ENCODE data around the gene GAPT. TPM values are rescaled to one million over a fixed set of nuclear protein-coding genes. Genes with fewer than 3 reads are reported as not detected.

The GAPT gene
- total RNA-seq, 2 experiments from 2014 or later, result not detected

- Mint-ChIP-seq H3K9me3 (no peaks in the 10 kb centered on the region), H3K4me1 (ENCODE audit: low read depth) (peaks cover 10% of the 10 kb centered on the region), H3K4me3 (no peak overlapping the region), H3K27me3 (ENCODE audit: low read depth) (peaks cover 9% of the 10 kb centered on the region), H3K36me3 (ENCODE audit: low read depth) (peaks cover 3% of the 10 kb centered on the region), H3K27ac (no peak overlapping the region)
- intact Hi-C loops (cut with micrococcal nuclease), result loop anchor here (10.0 kb wide), 1 partner anchor 181 kb away; no protein-coding TSS in a partner anchor
- DNase-seq, result no peak
- CTCF ChIA-PET, result interaction anchor here (0.6 kb wide), 1 partner anchor 1542 kb away, joined by 3 read pairs; no protein-coding TSS in a partner anchor
Observed at GRCh38 chr5:58455480-58455879, 35.8 kb upstream of the GAPT start.

GRCh38 chr5:58456026-58456425 lies 35.2 kb upstream of the GAPT start:
- no peak for DNase-seq
- intact Hi-C loops (cut with micrococcal nuclease), result loop anchor here (10.0 kb wide), 1 partner anchor 181 kb away; no protein-coding TSS in a partner anchor
- CTCF ChIA-PET, result no interaction called here
- Mint-ChIP-seq H3K27me3 (ENCODE audit: low read depth) (peaks cover 9% of the 10 kb centered on the region), H3K4me1 (ENCODE audit: low read depth) (peaks cover 13% of the 10 kb centered on the region), H3K27ac (no peak overlapping the region), H3K9me3 (no peaks in the 10 kb centered on the region), H3K36me3 (ENCODE audit: low read depth) (peaks cover 3% of the 10 kb centered on the region), H3K4me3 (no peak overlapping the region)

- CTCF ChIA-PET, result no interaction called here
- intact Hi-C loops (cut with micrococcal nuclease), result loop anchor here (10.0 kb wide), 1 partner anchor 182 kb away; no protein-coding TSS in a partner anchor
Observed at GRCh38 chr5:58456486-58456885, 34.7 kb upstream of the GAPT start.

GRCh38 chr5:58457050-58457449 lies 34.2 kb upstream of the GAPT start:
- intact Hi-C loops (cut with micrococcal nuclease), result loop anchor here (10.0 kb wide), 1 partner anchor 182 kb away; no protein-coding TSS in a partner anchor
- CTCF ChIA-PET, result no interaction called here
- H3K27ac Mint-ChIP-seq, result no peak overlapping the region

More at GRCh38 chr5:58456486-58456885, 34.7 kb upstream of the GAPT start:
- DNase-seq, result no peak
- Mint-ChIP-seq H3K27me3 (ENCODE audit: low read depth) (peaks cover 9% of the 10 kb centered on the region), H3K27ac (no peak overlapping the region), H3K36me3 (ENCODE audit: low read depth) (peaks cover 3% of the 10 kb centered on the region), H3K9me3 (no peaks in the 10 kb centered on the region), H3K4me3 (no peak overlapping the region), H3K4me1 (ENCODE audit: low read depth) (peaks cover 15% of the 10 kb centered on the region)

GRCh38 chr5:58458141-58458742 lies 33.0 kb upstream of the GAPT start:
- intact Hi-C loops (cut with micrococcal nuclease), result loop anchor here (10.0 kb wide), 1 partner anchor 183 kb away; no protein-coding TSS in a partner anchor
- no peak for DNase-seq
- H3K36me3 Mint-ChIP-seq (ENCODE audit: low read depth), result peaks cover 3% of the 10 kb centered on the region
- peaks cover 9% of the 10 kb centered on the region for H3K27me3 Mint-ChIP-seq (ENCODE audit: low read depth)
- peak overlapping the region; percentile 6 for H3K4me3 Mint-ChIP-seq
- peaks cover 15% of the 10 kb centered on the region for H3K4me1 Mint-ChIP-seq (ENCODE audit: low read depth)
- no peaks in the 10 kb centered on the region for H3K9me3 Mint-ChIP-seq
- CTCF ChIA-PET, result interaction anchor here (0.7 to 6.1 kb wide), 3 partner anchors 20 to 1159 kb away, joined by 3 to 57 read pairs (median 52); no protein-coding TSS in a partner anchor
- H3K27ac Mint-ChIP-seq, result no peak overlapping the region

More at GRCh38 chr5:58457050-58457449, 34.2 kb upstream of the GAPT start:
- no peak for DNase-seq
- H3K9me3 Mint-ChIP-seq, result no peaks in the 10 kb centered on the region
- H3K36me3 Mint-ChIP-seq (ENCODE audit: low read depth), result peaks cover 3% of the 10 kb centered on the region
- H3K27me3 Mint-ChIP-seq (ENCODE audit: low read depth), result peaks cover 9% of the 10 kb centered on the region
- H3K4me1 Mint-ChIP-seq (ENCODE audit: low read depth), result peaks cover 15% of the 10 kb centered on the region
- H3K4me3 Mint-ChIP-seq, result no peak overlapping the region

GRCh38 chr5:58458743-58459145 lies 32.5 kb upstream of the GAPT start:
- H3K27me3 Mint-ChIP-seq (ENCODE audit: low read depth), result peaks cover 9% of the 10 kb centered on the region
- H3K36me3 Mint-ChIP-seq (ENCODE audit: low read depth), result peaks cover 3% of the 10 kb centered on the region
- H3K4me1 Mint-ChIP-seq (ENCODE audit: low read depth), result peaks cover 15% of the 10 kb centered on the region
- DNase-seq, result no peak
- intact Hi-C loops (cut with micrococcal nuclease), result loop anchor here (10.0 kb wide), 1 partner anchor 184 kb away; no protein-coding TSS in a partner anchor
- peak overlapping the region; percentile 78 for H3K4me3 Mint-ChIP-seq
- no peaks in the 10 kb centered on the region for H3K9me3 Mint-ChIP-seq
- H3K27ac Mint-ChIP-seq, result no peak overlapping the region
- CTCF ChIA-PET, result interaction anchor here (0.7 to 6.1 kb wide), 3 partner anchors 21 to 1160 kb away, joined by 3 to 57 read pairs (median 52); no protein-coding TSS in a partner anchor

GRCh38 chr5:58459146-58460001 lies 31.9 kb upstream of the GAPT start:
- DNase-seq, result peak; percentile 13
- Mint-ChIP-seq H3K27ac (no peak overlapping the region), H3K36me3 (ENCODE audit: low read depth) (peaks cover 3% of the 10 kb centered on the region), H3K9me3 (no peaks in the 10 kb centered on the region), H3K4me3 (peak overlapping the region; percentile 78), H3K27me3 (ENCODE audit: low read depth) (peaks cover 13% of the 10 kb centered on the region), H3K4me1 (ENCODE audit: low read depth) (peaks cover 15% of the 10 kb centered on the region)
- intact Hi-C loops (cut with micrococcal nuclease), result loop anchor here (1.0 to 10.0 kb wide), 16 partner anchors 185 to 1642 kb away; partner anchors contain the start of genes MAP3K1 and MIER3
- CTCF ChIA-PET, result interaction anchor here (0.6 to 6.1 kb wide), 6 partner anchors 21 to 1180 kb away, joined by 3 to 57 read pairs (median 4); no protein-coding TSS in a partner anchor

- no peaks in the 10 kb centered on the region for H3K9me3 Mint-ChIP-seq
- H3K36me3 Mint-ChIP-seq (ENCODE audit: low read depth), result no peaks in the 10 kb centered on the region
- H3K4me1 Mint-ChIP-seq (ENCODE audit: low read depth), result peaks cover 15% of the 10 kb centered on the region
- peak; percentile 85 for DNase-seq
- H3K27me3 Mint-ChIP-seq (ENCODE audit: low read depth), result peaks cover 13% of the 10 kb centered on the region
- CTCF ChIA-PET, result interaction anchor here (0.6 to 6.1 kb wide), 24 partner anchors 11 to 1181 kb away, joined by 3 to 57 read pairs (median 3); no protein-coding TSS in a partner anchor
- H3K27ac Mint-ChIP-seq, result peak within 1 kb of the TSS; percentile 81
- intact Hi-C loops (cut with micrococcal nuclease), result loop anchor here (1.0 to 10.0 kb wide), 15 partner anchors 255 to 1643 kb away; partner anchors contain the start of genes MAP3K1 and MIER3
- H3K4me3 Mint-ChIP-seq, result peak within 1 kb of the TSS; percentile 78
Observed at GRCh38 chr5:58460002-58460731, 31.1 kb upstream of the GAPT start, which contains the start of gene PLK2. PLK2 (minus strand) TSS chr5:58460086; CDS start chr5:58459959, 127 bp downstream.

GRCh38 chr5:58460732-58461286 lies 30.4 kb upstream of the GAPT start:
- no peaks in the 10 kb centered on the region for H3K9me3 Mint-ChIP-seq
- intact Hi-C loops (cut with micrococcal nuclease), result loop anchor here (1.0 to 10.0 kb wide), 15 partner anchors 256 to 1644 kb away; partner anchors contain the start of genes MAP3K1 and MIER3
- H3K4me1 Mint-ChIP-seq (ENCODE audit: low read depth), result peaks cover 15% of the 10 kb centered on the region
- peak; percentile 95 for DNase-seq
- peak overlapping the region; percentile 78 for H3K4me3 Mint-ChIP-seq
- CTCF ChIA-PET, result interaction anchor here (0.6 to 6.1 kb wide), 29 partner anchors 10 to 1167 kb away, joined by 3 to 57 read pairs (median 3); no protein-coding TSS in a partner anchor
- peaks cover 13% of the 10 kb centered on the region for H3K27me3 Mint-ChIP-seq (ENCODE audit: low read depth)
- H3K27ac Mint-ChIP-seq, result peak overlapping the region; percentile 81
- no peaks in the 10 kb centered on the region for H3K36me3 Mint-ChIP-seq (ENCODE audit: low read depth)

- H3K4me1 Mint-ChIP-seq (ENCODE audit: low read depth), result peaks cover 18% of the 10 kb centered on the region
- H3K27ac Mint-ChIP-seq, result peak overlapping the region; percentile 4
- no peaks in the 10 kb centered on the region for H3K36me3 Mint-ChIP-seq (ENCODE audit: low read depth)
- CTCF ChIA-PET, result interaction anchor here (0.6 to 6.1 kb wide), 9 partner anchors 11 to 1168 kb away, joined by 3 to 57 read pairs (median 7); no protein-coding TSS in a partner anchor
- H3K9me3 Mint-ChIP-seq, result no peaks in the 10 kb centered on the region
- no peak for DNase-seq
- intact Hi-C loops (cut with micrococcal nuclease), result loop anchor here (5.0 to 10.0 kb wide), 4 partner anchors 257 to 1645 kb away; partner anchors contain the start of gene MAP3K1
- peaks cover 13% of the 10 kb centered on the region for H3K27me3 Mint-ChIP-seq (ENCODE audit: low read depth)
- no peak overlapping the region for H3K4me3 Mint-ChIP-seq
Observed at GRCh38 chr5:58462154-58462553, 29.1 kb upstream of the GAPT start.
